Upper lobe of left lung (tissue), 4 donors: Measurements from ENCODE around the gene PPP2R2C.

ENCODE experiments used
- CTCF ChIP-seq, 6 experiments: fragments of 450-650 bp in 4 of 6; fragments of 200-600 bp in 2 of 6; sonication (generic) in 2 of 6; IDR thresholded peaks; one replicate each; pipeline ENCODE4 v1.5.1; 2016 to 2019; ENCODE audit warnings: antibody characterized with exemption in 6 of 6
- EP300 ChIP-seq, 4 donors: sonication (generic); formaldehyde crosslinking; IDR thresholded peaks; one replicate each; pipeline ENCODE4 v1.5.1; 2017; ENCODE audit warnings: antibody characterized with exemption in 4 of 4, control low read depth in 2 of 4
- POLR2A ChIP-seq, 4 donors: fragments of 450-650 bp; IDR thresholded peaks; one replicate each; pipeline ENCODE4 v1.5.1; 2016 to 2017; ENCODE audit warnings: antibody characterized with exemption in 4 of 4, mild to moderate bottlenecking in 2 of 4
- POLR2AphosphoS5 ChIP-seq, 2 donors: sonication (generic); formaldehyde crosslinking; IDR thresholded peaks; one replicate each; pipeline ENCODE4 v1.5.1; 2017; ENCODE audit warnings: antibody characterized with exemption in 2 of 2

DNA sequence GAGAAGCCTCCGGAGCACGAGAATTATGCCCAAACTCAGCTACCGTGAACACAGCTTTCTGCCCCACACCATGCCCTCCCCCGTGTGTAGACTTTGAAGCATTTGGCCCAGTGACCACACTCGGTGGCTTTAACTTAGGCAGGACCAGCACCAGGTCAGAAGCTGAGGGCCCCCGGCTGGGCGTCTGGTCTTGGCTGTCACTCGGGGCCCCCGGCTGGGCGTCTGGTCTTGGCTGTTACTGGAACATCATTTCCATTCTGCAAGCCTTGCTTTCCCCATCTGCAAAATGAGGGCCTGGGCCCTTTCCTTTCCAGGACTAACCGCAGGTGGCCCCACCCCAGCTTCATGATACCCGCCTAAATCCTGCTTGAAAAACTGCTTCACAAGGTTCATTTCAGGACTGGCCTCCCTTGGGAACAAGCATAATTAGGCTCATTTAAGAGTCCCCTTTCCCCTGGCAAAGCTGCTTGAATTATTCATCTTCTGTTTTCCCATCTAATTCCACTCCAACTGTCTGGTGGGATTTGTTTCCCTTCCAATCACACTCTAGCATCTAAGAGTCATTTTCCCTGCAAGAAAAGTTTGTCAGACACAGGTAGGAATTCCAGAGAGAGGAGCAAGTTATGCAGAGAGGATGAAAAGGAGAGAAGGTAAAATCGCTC, 120.3 kb downstream of the PPP2R2C start:
- TF ChIP-seq CTCF (IDR thresholded peaks at IDR 0.05), result no peak
- no peak for TF ChIP-seq POLR2A (IDR thresholded peaks at IDR 0.05)
- TF ChIP-seq EP300 (IDR thresholded peaks at IDR 0.05), result no peak
- TF ChIP-seq POLR2AphosphoS5 (IDR thresholded peaks at IDR 0.05), result no peak
